SK-N-SH (cell line): ENCODE results near the gene MPC2.

ENCODE experiments used
- FOXJ3 ChIP-seq: sonication (generic); formaldehyde crosslinking; IDR thresholded peaks from 2 replicates; pipeline ENCODE4 v1.5.1; 2020; ENCODE audit warnings: mild to moderate bottlenecking, missing genetic modification reagents
- JUND ChIP-seq: IDR thresholded peaks from 2 replicates; pipeline ENCODE4 v1.4.0; 2012
- NFIC ChIP-seq: IDR thresholded peaks from 2 replicates; pipeline ENCODE4 v1.4.0; 2012; ENCODE audit warnings: borderline replicate concordance
- POLR2AphosphoS5 ChIP-seq: IDR thresholded peaks from 2 replicates; pipeline ENCODE4 v1.6.1; 2012; ENCODE audit warnings: low read depth, low read length
- RXRA ChIP-seq: IDR thresholded peaks from 2 replicates; pipeline ENCODE4 v1.4.0; 2012; ENCODE audit warnings: low read depth, mild to moderate bottlenecking, borderline replicate concordance
- SMC3 ChIP-seq: IDR thresholded peaks from 2 replicates; pipeline ENCODE4 v1.6.1; 2012; ENCODE audit warnings: low read depth, low read length, improper control_type of control experiment
- TF ChIP-seq, protein P1 (sequence below): fragments of 200-600 bp; sonication (generic); IDR thresholded peaks from 2 replicates; pipeline ENCODE4 v1.6.1; 2017; ENCODE audit warnings: antibody characterized with exemption, mild to moderate bottlenecking, moderate library complexity
- TF ChIP-seq, protein P2 (sequence below): IDR thresholded peaks from 2 replicates; pipeline ENCODE4 v1.6.1; 2012; ENCODE audit warnings: mild to moderate bottlenecking, low read depth, low read length, moderate library complexity
- TF ChIP-seq, protein P3 (sequence below): IDR thresholded peaks from 2 replicates; pipeline ENCODE4 v1.4.0; 2012; ENCODE audit warnings: low read depth, borderline replicate concordance

DNA sequence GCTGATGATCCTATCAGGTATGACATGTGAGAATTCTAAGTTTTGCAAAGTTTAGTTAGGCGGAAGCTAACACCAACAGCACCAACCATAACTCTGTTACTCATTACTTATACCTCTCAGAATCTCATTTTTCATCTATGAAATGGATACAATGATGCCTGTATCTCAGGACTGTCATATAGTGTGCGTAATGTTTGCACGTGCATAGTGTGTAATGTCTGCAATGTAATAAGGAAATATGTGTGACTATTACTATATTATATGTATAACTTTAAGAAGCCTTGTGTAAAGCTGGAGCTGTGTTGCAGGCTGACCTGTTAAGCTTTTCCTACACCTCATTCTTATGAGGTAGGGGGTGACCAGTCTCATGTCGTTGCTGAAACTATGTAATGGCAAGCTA is 36.0 kb downstream of the MPC2 start:
- TF ChIP-seq, protein P1, sequence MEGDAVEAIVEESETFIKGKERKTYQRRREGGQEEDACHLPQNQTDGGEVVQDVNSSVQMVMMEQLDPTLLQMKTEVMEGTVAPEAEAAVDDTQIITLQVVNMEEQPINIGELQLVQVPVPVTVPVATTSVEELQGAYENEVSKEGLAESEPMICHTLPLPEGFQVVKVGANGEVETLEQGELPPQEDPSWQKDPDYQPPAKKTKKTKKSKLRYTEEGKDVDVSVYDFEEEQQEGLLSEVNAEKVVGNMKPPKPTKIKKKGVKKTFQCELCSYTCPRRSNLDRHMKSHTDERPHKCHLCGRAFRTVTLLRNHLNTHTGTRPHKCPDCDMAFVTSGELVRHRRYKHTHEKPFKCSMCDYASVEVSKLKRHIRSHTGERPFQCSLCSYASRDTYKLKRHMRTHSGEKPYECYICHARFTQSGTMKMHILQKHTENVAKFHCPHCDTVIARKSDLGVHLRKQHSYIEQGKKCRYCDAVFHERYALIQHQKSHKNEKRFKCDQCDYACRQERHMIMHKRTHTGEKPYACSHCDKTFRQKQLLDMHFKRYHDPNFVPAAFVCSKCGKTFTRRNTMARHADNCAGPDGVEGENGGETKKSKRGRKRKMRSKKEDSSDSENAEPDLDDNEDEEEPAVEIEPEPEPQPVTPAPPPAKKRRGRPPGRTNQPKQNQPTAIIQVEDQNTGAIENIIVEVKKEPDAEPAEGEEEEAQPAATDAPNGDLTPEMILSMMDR, result no peak
- TF ChIP-seq NFIC, result no peak
- no peak for TF ChIP-seq SMC3
- TF ChIP-seq POLR2AphosphoS5, result no peak
- no peak for TF ChIP-seq RXRA
- TF ChIP-seq, protein P2, sequence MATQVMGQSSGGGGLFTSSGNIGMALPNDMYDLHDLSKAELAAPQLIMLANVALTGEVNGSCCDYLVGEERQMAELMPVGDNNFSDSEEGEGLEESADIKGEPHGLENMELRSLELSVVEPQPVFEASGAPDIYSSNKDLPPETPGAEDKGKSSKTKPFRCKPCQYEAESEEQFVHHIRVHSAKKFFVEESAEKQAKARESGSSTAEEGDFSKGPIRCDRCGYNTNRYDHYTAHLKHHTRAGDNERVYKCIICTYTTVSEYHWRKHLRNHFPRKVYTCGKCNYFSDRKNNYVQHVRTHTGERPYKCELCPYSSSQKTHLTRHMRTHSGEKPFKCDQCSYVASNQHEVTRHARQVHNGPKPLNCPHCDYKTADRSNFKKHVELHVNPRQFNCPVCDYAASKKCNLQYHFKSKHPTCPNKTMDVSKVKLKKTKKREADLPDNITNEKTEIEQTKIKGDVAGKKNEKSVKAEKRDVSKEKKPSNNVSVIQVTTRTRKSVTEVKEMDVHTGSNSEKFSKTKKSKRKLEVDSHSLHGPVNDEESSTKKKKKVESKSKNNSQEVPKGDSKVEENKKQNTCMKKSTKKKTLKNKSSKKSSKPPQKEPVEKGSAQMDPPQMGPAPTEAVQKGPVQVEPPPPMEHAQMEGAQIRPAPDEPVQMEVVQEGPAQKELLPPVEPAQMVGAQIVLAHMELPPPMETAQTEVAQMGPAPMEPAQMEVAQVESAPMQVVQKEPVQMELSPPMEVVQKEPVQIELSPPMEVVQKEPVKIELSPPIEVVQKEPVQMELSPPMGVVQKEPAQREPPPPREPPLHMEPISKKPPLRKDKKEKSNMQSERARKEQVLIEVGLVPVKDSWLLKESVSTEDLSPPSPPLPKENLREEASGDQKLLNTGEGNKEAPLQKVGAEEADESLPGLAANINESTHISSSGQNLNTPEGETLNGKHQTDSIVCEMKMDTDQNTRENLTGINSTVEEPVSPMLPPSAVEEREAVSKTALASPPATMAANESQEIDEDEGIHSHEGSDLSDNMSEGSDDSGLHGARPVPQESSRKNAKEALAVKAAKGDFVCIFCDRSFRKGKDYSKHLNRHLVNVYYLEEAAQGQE, result no peak
- TF ChIP-seq, protein P3, sequence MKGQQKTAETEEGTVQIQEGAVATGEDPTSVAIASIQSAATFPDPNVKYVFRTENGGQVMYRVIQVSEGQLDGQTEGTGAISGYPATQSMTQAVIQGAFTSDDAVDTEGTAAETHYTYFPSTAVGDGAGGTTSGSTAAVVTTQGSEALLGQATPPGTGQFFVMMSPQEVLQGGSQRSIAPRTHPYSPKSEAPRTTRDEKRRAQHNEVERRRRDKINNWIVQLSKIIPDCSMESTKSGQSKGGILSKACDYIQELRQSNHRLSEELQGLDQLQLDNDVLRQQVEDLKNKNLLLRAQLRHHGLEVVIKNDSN, result no peak
- TF ChIP-seq FOXJ3 (CRISPR knock-in tag), result no peak
- no peak for TF ChIP-seq JUND
